ENCODE results near the gene RAD51B. TPM values are rescaled to one million over a fixed set of nuclear protein-coding genes. Genes with fewer than 3 reads are reported as not detected.
A peak's percentile ranks its signal among the peaks of the same experiment; 100 is the strongest.

The RAD51B gene
- polyA plus RNA-seq, 3 donors = 3.6 to 11.6 (median 9.4) TPM

- peak; percentile 32 to 36 (median 35) for DNase-seq
- Histone ChIP-seq H4K20me1 (ENCODE audit: insufficient read depth, low read length) (no peaks in the 10 kb centered on the region), H3K4me1 (ENCODE audit: control insufficient read depth in 1 of 2, insufficient read depth in 2 of 2, low read length in 2 of 2) (peaks cover 22 to 26% of the 10 kb centered on the region in 2 donors), H2AFZ (ENCODE audit: insufficient read depth, low read depth, low read length, poor library complexity, severe bottlenecking) (no peak overlapping the region), H3K27me3 (ENCODE audit: control insufficient read depth in 2 of 2, insufficient read depth in 2 of 2, low read length in 2 of 2) (no peaks in the 10 kb centered on the region), H3K9ac (ENCODE audit: insufficient read depth, low read length, poor library complexity, severe bottlenecking) (no peak overlapping the region), H3K4me3 (replicated peaks in 1 of 3; ENCODE audit: low read depth in 2 of 3, low read length in 3 of 3) (no peak overlapping the region), H3K36me3 (replicated peaks in 1 of 2; ENCODE audit: control insufficient read depth in 1 of 2, insufficient read depth in 2 of 2, low read length in 2 of 2) (no peaks in the 10 kb centered on the region), H3K4me2 (replicated peaks; ENCODE audit: extremely low read depth, low read length, poor library complexity, severe bottlenecking) (no peak overlapping the region), H3K9me3 (replicated peaks in 1 of 2; ENCODE audit: control insufficient read depth in 1 of 2, insufficient read depth in 1 of 2, low read length in 2 of 2) (no peaks in the 10 kb centered on the region), H3K79me2 (ENCODE audit: insufficient read depth, low read length) (no peaks in the 10 kb centered on the region), H3K27ac (ENCODE audit: low read depth in 1 of 2, low read length in 2 of 2) (no peak overlapping the region)
- H3K27me3 Mint-ChIP-seq (ENCODE audit: low read depth in 3 of 3) = no peaks in the 10 kb centered on the region
- H3K27ac Mint-ChIP-seq = peak overlapping the region in 3 of 7 donors; percentile 3 to 34 (median 10)
- no peak overlapping the region for H3K4me3 Mint-ChIP-seq
- no peaks in the 10 kb centered on the region for H3K36me3 Mint-ChIP-seq
- TF ChIP-seq, protein P1, sequence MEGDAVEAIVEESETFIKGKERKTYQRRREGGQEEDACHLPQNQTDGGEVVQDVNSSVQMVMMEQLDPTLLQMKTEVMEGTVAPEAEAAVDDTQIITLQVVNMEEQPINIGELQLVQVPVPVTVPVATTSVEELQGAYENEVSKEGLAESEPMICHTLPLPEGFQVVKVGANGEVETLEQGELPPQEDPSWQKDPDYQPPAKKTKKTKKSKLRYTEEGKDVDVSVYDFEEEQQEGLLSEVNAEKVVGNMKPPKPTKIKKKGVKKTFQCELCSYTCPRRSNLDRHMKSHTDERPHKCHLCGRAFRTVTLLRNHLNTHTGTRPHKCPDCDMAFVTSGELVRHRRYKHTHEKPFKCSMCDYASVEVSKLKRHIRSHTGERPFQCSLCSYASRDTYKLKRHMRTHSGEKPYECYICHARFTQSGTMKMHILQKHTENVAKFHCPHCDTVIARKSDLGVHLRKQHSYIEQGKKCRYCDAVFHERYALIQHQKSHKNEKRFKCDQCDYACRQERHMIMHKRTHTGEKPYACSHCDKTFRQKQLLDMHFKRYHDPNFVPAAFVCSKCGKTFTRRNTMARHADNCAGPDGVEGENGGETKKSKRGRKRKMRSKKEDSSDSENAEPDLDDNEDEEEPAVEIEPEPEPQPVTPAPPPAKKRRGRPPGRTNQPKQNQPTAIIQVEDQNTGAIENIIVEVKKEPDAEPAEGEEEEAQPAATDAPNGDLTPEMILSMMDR (IDR thresholded peaks at IDR 0.05) = no peak
- peaks cover 31% of the 10 kb centered on the region for H3K4me1 Mint-ChIP-seq
- intact Hi-C loops (cut with micrococcal nuclease) = no loop called here
- peaks cover 0 to 2% (median 0%) of the 10 kb centered on the region in 7 donors for H3K9me3 Mint-ChIP-seq
- WGBS (ENCODE audit: insufficient coverage) = no CpG with 5 or more reads among the region's 2 CpGs
These were observed 511.8 kb downstream of the RAD51B start for GRCh38 chr14:68331426-68331825.

DNA sequence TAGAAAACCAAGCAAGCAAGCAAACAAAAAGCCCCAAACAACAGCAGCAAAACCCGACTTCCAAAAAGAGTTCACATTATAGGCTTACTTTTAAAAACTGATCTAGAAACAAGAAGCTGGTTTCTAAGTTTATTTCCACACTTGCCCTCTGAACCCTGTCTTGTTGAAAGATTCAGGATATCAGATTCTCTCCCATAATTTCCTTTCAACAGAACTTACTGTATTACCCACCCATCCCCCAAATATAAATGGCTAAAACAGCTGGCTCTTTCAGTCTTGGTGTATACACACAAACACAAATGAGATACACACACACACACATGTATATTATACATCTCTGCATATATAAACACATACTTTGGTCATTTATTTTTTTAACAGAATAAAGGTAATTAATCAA lies 512.4 kb downstream of the RAD51B start:
- H3K27ac Mint-ChIP-seq = peak overlapping the region in 1 of 7 donors; percentile 34
- no peak overlapping the region for H3K4me2 ChIP-seq (replicated peaks; ENCODE audit: extremely low read depth, low read length, poor library complexity, severe bottlenecking)
- no peaks in the 10 kb centered on the region for H3K9me3 ChIP-seq (replicated peaks in 1 of 2; ENCODE audit: control insufficient read depth in 1 of 2, insufficient read depth in 1 of 2, low read length in 2 of 2)
- H3K4me3 Mint-ChIP-seq = no peak overlapping the region
- H3K36me3 ChIP-seq (replicated peaks in 1 of 2; ENCODE audit: control insufficient read depth in 1 of 2, insufficient read depth in 2 of 2, low read length in 2 of 2) = no peaks in the 10 kb centered on the region
- H2AFZ ChIP-seq (ENCODE audit: insufficient read depth, low read depth, low read length, poor library complexity, severe bottlenecking) = no peak overlapping the region
- no peaks in the 10 kb centered on the region for H3K27me3 Mint-ChIP-seq (ENCODE audit: low read depth in 3 of 3)
- no CpG with 5 or more reads among the region's 1 CpG for WGBS (ENCODE audit: insufficient coverage)
- peaks cover 0 to 2% (median 0%) of the 10 kb centered on the region in 7 donors for H3K9me3 Mint-ChIP-seq
- TF ChIP-seq, protein P1 (IDR thresholded peaks at IDR 0.05) = no peak
- H3K4me1 ChIP-seq (ENCODE audit: control insufficient read depth in 1 of 2, insufficient read depth in 2 of 2, low read length in 2 of 2) = peaks cover 19 to 23% of the 10 kb centered on the region in 2 donors
- H3K4me1 Mint-ChIP-seq = peaks cover 30% of the 10 kb centered on the region
- no peak overlapping the region for H3K9ac ChIP-seq (ENCODE audit: insufficient read depth, low read length, poor library complexity, severe bottlenecking)
- no peak overlapping the region for H3K4me3 ChIP-seq (replicated peaks in 1 of 3; ENCODE audit: low read depth in 2 of 3, low read length in 3 of 3)
- H3K27ac ChIP-seq (ENCODE audit: low read depth in 1 of 2, low read length in 2 of 2) = no peak overlapping the region
- no peaks in the 10 kb centered on the region for H3K79me2 ChIP-seq (ENCODE audit: insufficient read depth, low read length)
- intact Hi-C loops (cut with micrococcal nuclease) = no loop called here
- H3K27me3 ChIP-seq (ENCODE audit: control insufficient read depth in 2 of 2, insufficient read depth in 2 of 2, low read length in 2 of 2) = no peaks in the 10 kb centered on the region
- H3K36me3 Mint-ChIP-seq = no peaks in the 10 kb centered on the region
- no peak for DNase-seq
- H4K20me1 ChIP-seq (ENCODE audit: insufficient read depth, low read length) = no peaks in the 10 kb centered on the region
